A549 (cell line): ENCODE data around the gene NOL9. TPM values are rescaled to one million over a fixed set of nuclear protein-coding genes. Genes with fewer than 3 reads are reported as not detected.

Experiments
- ATAC-seq, 2 experiments: fragments of 200-7000 bp in 1 of 2; fragments of >200 bp in 1 of 2; cut with Nextera tagmentation in 1 of 2; cut with Tn5 transposase in 1 of 2; 3 replicates each; pipeline versions ENCODE4 v1.8.0 to v1.9.1; 2018 to 2020; ENCODE audit warnings: mild to moderate bottlenecking in 1 of 2, moderate library complexity in 1 of 2
- CTCF ChIA-PET: fragments of 300-600 bp; sonication (Branson Sonifier 250); formaldehyde crosslinking; extraction: SDS; loops from one replicate; lab custom pipeline; 2021; ENCODE audit warnings: antibody characterized with exemption, inconsistent platforms; lab: Yijun Ruan, JAX
- POLR2A ChIA-PET: fragments of 350-600 bp; formaldehyde crosslinking; extraction: SDS; loops from one replicate; lab custom pipeline; 2021; ENCODE audit warnings: antibody characterized with exemption, inconsistent platforms; lab: Yijun Ruan, JAX
- DNase-seq, 2 experiments: peaks; one replicate each; pipeline versions ENCODE4 v3.0.0 to v3.0.0-alpha.2; 2011 to 2016; ENCODE audit warnings: low read depth in 1 of 2, low spot score in 1 of 2
- FAIRE-seq: peaks from 2 replicates; lab custom pipeline; 2011; peaks lifted over from hg19 to GRCh38; lab: Jason Lieb, UNC
- H3K27ac ChIP-seq, 2 experiments: fragments of >200 bp; sonication (Bioruptor Twin); formaldehyde crosslinking; 3 replicates each; pipeline ENCODE4 v1.5.1; 2016 to 2017
- H3K4me1 ChIP-seq: fragments of >200 bp; sonication (Bioruptor Twin); formaldehyde crosslinking; 3 replicates; pipeline ENCODE4 v1.6.1; 2016
- H3K4me2 ChIP-seq: fragments of >200 bp; sonication (Bioruptor Twin); formaldehyde crosslinking; 3 replicates; pipeline ENCODE4 v1.6.1; 2016
- H3K4me3 ChIP-seq: fragments of >200 bp; sonication (Bioruptor Twin); formaldehyde crosslinking; 3 replicates; pipeline ENCODE4 v1.5.1; 2016
- H3K9me3 ChIP-seq: fragments of >200 bp; sonication (Bioruptor Twin); formaldehyde crosslinking; 3 replicates; pipeline ENCODE4 v1.6.1; 2016
- BCL3 ChIP-seq: fragments of >200 bp; sonication (Bioruptor Twin); formaldehyde crosslinking; IDR thresholded peaks from 3 replicates; pipeline ENCODE4 v1.6.1; 2016
- CHD2 ChIP-seq: fragments of 150-350 bp; IDR thresholded peaks from 2 replicates; pipeline ENCODE4 v1.6.1; 2014; ENCODE audit warnings: low read length; ENCODE audit not compliant: partially characterized antibody
- CHD4 ChIP-seq: fragments of 200-600 bp; sonication (generic); IDR thresholded peaks from 2 replicates; pipeline ENCODE4 v1.6.1; 2016; ENCODE audit warnings: antibody characterized with exemption, mild to moderate bottlenecking, borderline replicate concordance
- EHF ChIP-seq: fragments of 250-450 bp; sonication (Bioruptor Pico); IDR thresholded peaks from 2 replicates; pipeline ENCODE4 v1.5.0; 2020; ENCODE audit warnings: mild to moderate bottlenecking
- EHMT2 ChIP-seq: fragments of 200-600 bp; sonication (generic); IDR thresholded peaks from 2 replicates; pipeline ENCODE4 v1.6.1; 2016; ENCODE audit warnings: antibody characterized with exemption, low read depth, mild to moderate bottlenecking, moderate library complexity
- EP300 ChIP-seq, 2 experiments: fragments of >200 bp; sonication (Bioruptor Twin); formaldehyde crosslinking; IDR thresholded peaks; 2 replicates in 1 of 2; 3 replicates in 1 of 2; pipeline ENCODE4 v1.6.1; 2016 to 2017
- FOXS1 ChIP-seq: fragments of 250-450 bp; sonication (Bioruptor Pico); IDR thresholded peaks from 2 replicates; pipeline ENCODE4 v1.5.0; 2020; ENCODE audit warnings: mild to moderate bottlenecking, moderate library complexity
- HDAC2 ChIP-seq: fragments of 200-600 bp; sonication (generic); IDR thresholded peaks from 2 replicates; pipeline ENCODE4 v1.6.1; 2016
- HEYL ChIP-seq: fragments of 250-450 bp; sonication (Bioruptor Pico); IDR thresholded peaks from 2 replicates; pipeline ENCODE4 v1.8.0; 2021; ENCODE audit warnings: mild to moderate bottlenecking, moderate library complexity
- HOXA7 ChIP-seq: fragments of 250-450 bp; sonication (Bioruptor Pico); IDR thresholded peaks from 2 replicates; pipeline ENCODE4 v1.5.0; 2020; ENCODE audit warnings: mild to moderate bottlenecking, moderate library complexity
- HOXB5 ChIP-seq: fragments of 250-450 bp; sonication (Bioruptor Pico); IDR thresholded peaks from 2 replicates; pipeline ENCODE4 v1.5.0; 2020; ENCODE audit warnings: mild to moderate bottlenecking, moderate library complexity
- JUN ChIP-seq, 2 experiments: fragments of >200 bp; sonication (Bioruptor Twin); formaldehyde crosslinking; IDR thresholded peaks; 2 replicates in 1 of 2; 3 replicates in 1 of 2; pipeline ENCODE4 v1.6.1; 2016 to 2017
- JUNB ChIP-seq: fragments of >200 bp; sonication (Bioruptor Twin); formaldehyde crosslinking; IDR thresholded peaks from 2 replicates; pipeline ENCODE4 v1.6.1; 2016
- KDM5A ChIP-seq: fragments of 200-600 bp; sonication (generic); IDR thresholded peaks from 2 replicates; pipeline ENCODE4 v1.6.1; 2016; ENCODE audit warnings: antibody characterized with exemption, mild to moderate bottlenecking
- NPAS2 ChIP-seq: fragments of 250-450 bp; sonication (Bioruptor Pico); IDR thresholded peaks from 2 replicates; pipeline ENCODE4 v1.8.0; 2022; ENCODE audit warnings: mild to moderate bottlenecking, moderate library complexity, borderline replicate concordance
- PHF8 ChIP-seq: fragments of 200-600 bp; sonication (generic); IDR thresholded peaks from 2 replicates; pipeline ENCODE4 v1.6.1; 2016; ENCODE audit warnings: low read depth, mild to moderate bottlenecking, antibody characterized with exemption, moderate library complexity, borderline replicate concordance
- POLR2A ChIP-seq: IDR thresholded peaks from 2 replicates; pipeline ENCODE4 v1.6.1; 2012; ENCODE audit warnings: mild to moderate bottlenecking, low read length
- RAD21 ChIP-seq, 2 experiments: fragments of >200 bp in 1 of 2; sonication (Bioruptor Twin) in 1 of 2; formaldehyde crosslinking in 1 of 2; IDR thresholded peaks in 1 of 2; conservative IDR thresholded peaks in 1 of 2; 2 replicates in 1 of 2; 3 replicates in 1 of 2; pipeline ENCODE4 v1.6.1; 2012 to 2018; ENCODE audit warnings: inconsistent platforms in 1 of 2
- REST ChIP-seq: fragments of 200-600 bp; sonication (generic); IDR thresholded peaks from 2 replicates; pipeline ENCODE4 v1.6.1; 2016; ENCODE audit warnings: antibody characterized with exemption, mild to moderate bottlenecking, moderate library complexity
- RFX5 ChIP-seq: fragments of 450-650 bp; IDR thresholded peaks from 2 replicates; pipeline ENCODE4 v1.7.1; 2014; ENCODE audit warnings: antibody characterized with exemption, mild to moderate bottlenecking, moderate library complexity
- SREBF2 ChIP-seq: fragments of 450-650 bp; IDR thresholded peaks from 2 replicates; pipeline ENCODE4 v1.6.1; 2014; ENCODE audit warnings: mild to moderate bottlenecking, moderate library complexity
- ZC3H11A ChIP-seq: fragments of 450-650 bp; IDR thresholded peaks from 2 replicates; pipeline ENCODE4 v1.6.1; 2014; ENCODE audit warnings: antibody characterized with exemption, mild to moderate bottlenecking
- ZFP36 ChIP-seq: fragments of 450-650 bp; IDR thresholded peaks from 2 replicates; pipeline ENCODE4 v1.6.1; 2014; ENCODE audit warnings: borderline replicate concordance; ENCODE audit not compliant: partially characterized antibody
- ZNF302 ChIP-seq: fragments of 250-450 bp; sonication (Bioruptor Pico); IDR thresholded peaks from 2 replicates; pipeline ENCODE4 v1.9.0; 2021; ENCODE audit warnings: inconsistent platforms, mild to moderate bottlenecking, moderate library complexity
- WGBS: methylation state at CpG from one replicate; pipeline ENCODE4 v1.1.6; 2017; ENCODE audit errors: missing lambda C conversion rate; 5-methylcytosine and 5-hydroxymethylcytosine counted together
- polyA plus RNA-seq, 4 experiments: library from polyadenylated mRNA; depleted of rRNA in 3 of 4; stranded (reverse); fragments of >200 nt; fragmentation: RNase III in 1 of 4; extraction: RNeasy Plus Mini Kit Qiagen cat#74134 plus additional on column Dnase treatment in 1 of 4; gene quantifications; 2 replicates in 3 of 4; 3 replicates in 1 of 4; pipeline ENCODE4 v1.2.3, GENCODE V29; 2011 to 2017
- TF ChIP-seq, protein P1 (sequence below): fragments of 250-450 bp; sonication (Bioruptor Pico); IDR thresholded peaks from 2 replicates; pipeline ENCODE4 v1.5.0; 2020; ENCODE audit warnings: low read depth, mild to moderate bottlenecking, moderate library complexity
- TF ChIP-seq, protein P2 (sequence below): fragments of 250-450 bp; sonication (Bioruptor Pico); IDR thresholded peaks from 2 replicates; pipeline ENCODE4 v1.5.0; 2021; ENCODE audit warnings: mild to moderate bottlenecking, moderate library complexity, borderline replicate concordance

Gene NOL9
- polyA plus RNA-seq, 2 of the 4 experiments (the other 2 are of a cell fraction) = 4.4 to 19.3 TPM

GRCh38 chr1:6594977-6595740 lies 40.8 kb upstream of the NOL9 start:
- TF ChIP-seq PHF8 = no peak
- TF ChIP-seq, protein P1, sequence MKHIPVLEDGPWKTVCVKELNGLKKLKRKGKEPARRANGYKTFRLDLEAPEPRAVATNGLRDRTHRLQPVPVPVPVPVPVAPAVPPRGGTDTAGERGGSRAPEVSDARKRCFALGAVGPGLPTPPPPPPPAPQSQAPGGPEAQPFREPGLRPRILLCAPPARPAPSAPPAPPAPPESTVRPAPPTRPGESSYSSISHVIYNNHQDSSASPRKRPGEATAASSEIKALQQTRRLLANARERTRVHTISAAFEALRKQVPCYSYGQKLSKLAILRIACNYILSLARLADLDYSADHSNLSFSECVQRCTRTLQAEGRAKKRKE = no peak
- no peak for TF ChIP-seq POLR2A
- no peak for TF ChIP-seq CHD2
- no peak for TF ChIP-seq JUN (IDR thresholded peaks at IDR 0.05)
- TF ChIP-seq EHF (CRISPR knock-in tag) = no peak
- TF ChIP-seq ZFP36 = no peak
- no peak for TF ChIP-seq SREBF2
- no peak for TF ChIP-seq FOXS1 (CRISPR knock-in tag)
- no peak for TF ChIP-seq NPAS2 (CRISPR knock-in tag)
- TF ChIP-seq HOXA7 (CRISPR knock-in tag) = no peak
- no peak for TF ChIP-seq BCL3
- ATAC-seq = no peak
- no peak overlapping the region for H3K4me3 ChIP-seq
- FAIRE-seq = no peak
- 94% methylated on average over 11 of the region's 11 CpGs for WGBS
- no peaks in the 10 kb centered on the region for H3K9me3 ChIP-seq
- no peak for DNase-seq
- H3K4me1 ChIP-seq = peaks cover 8% of the 10 kb centered on the region; the same call in 2 of the 3 replicates
- no peak overlapping the region for H3K4me2 ChIP-seq
- ChIA-PET CTCF (interaction anchor here (1.2 to 1.7 kb wide), 2 partner anchors 11 to 41 kb away, joined by 3 to 4 read pairs; partner anchors contain the start of gene NOL9), POLR2A (no interaction called here)
- no peak overlapping the region for H3K27ac ChIP-seq

DNA sequence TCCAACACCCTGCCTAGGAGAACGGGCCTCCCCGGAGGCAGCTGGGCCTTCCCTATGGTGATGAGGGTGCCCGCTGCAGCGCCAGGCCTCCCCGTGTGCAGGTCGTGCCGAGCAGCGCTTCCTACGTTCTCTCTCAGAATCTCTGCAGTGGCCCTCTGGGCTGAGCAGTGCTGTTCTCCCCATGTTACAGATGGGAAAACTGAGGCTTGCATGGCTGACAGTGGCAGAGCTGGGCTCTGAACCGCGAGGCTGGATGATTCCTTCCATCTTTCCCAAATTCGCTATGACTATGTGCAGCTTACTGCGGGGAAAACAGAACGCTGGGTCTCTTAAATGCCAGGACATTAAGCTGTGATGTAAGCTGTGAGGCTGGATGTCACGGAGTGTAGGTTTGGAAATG lies 39.5 kb upstream of the NOL9 start:
- no peaks in the 10 kb centered on the region for H3K4me1 ChIP-seq
- POLR2A ChIA-PET = no interaction called here
- WGBS = 93% methylated on average over 11 of the region's 15 CpGs
- TF ChIP-seq CHD4 (no peak), HOXA7 (CRISPR knock-in tag) (no peak), REST (no peak), FOXS1 (CRISPR knock-in tag) (no peak), POLR2A (no peak), EHMT2 (no peak), ZNF302 (CRISPR knock-in tag) (no peak), EP300 (IDR thresholded peaks at IDR 0.05) (no peak), HEYL (CRISPR knock-in tag) (no peak), HOXB5 (no peak), RFX5 (no peak), JUNB (no peak), BCL3 (no peak), HDAC2 (no peak), KDM5A (no peak), RAD21 (conservative IDR thresholded peaks at IDR 0.05 in 1 of 2, IDR thresholded peaks at IDR 0.05 in 1 of 2) (no peak), ZFP36 (no peak), ZC3H11A (no peak), SREBF2 (no peak)
- TF ChIP-seq, protein P2, sequence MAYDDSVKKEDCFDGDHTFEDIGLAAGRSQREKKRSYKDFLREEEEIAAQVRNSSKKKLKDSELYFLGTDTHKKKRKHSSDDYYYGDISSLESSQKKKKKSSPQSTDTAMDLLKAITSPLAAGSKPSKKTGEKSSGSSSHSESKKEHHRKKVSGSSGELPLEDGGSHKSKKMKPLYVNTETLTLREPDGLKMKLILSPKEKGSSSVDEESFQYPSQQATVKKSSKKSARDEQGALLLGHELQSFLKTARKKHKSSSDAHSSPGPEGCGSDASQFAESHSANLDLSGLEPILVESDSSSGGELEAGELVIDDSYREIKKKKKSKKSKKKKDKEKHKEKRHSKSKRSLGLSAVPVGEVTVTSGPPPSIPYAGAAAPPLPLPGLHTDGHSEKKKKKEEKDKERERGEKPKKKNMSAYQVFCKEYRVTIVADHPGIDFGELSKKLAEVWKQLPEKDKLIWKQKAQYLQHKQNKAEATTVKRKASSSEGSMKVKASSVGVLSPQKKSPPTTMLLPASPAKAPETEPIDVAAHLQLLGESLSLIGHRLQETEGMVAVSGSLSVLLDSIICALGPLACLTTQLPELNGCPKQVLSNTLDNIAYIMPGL = no peak
- no peak for FAIRE-seq
- H3K9me3 ChIP-seq = no peaks in the 10 kb centered on the region
- no peak overlapping the region for H3K4me3 ChIP-seq
- no peak overlapping the region for H3K27ac ChIP-seq
- no peak overlapping the region for H3K4me2 ChIP-seq
- CTCF ChIA-PET = interaction anchor here (1.0 to 1.2 kb wide), 2 partner anchors 39 to 47 kb away, joined by 3 read pairs; partner anchors contain the start of gene NOL9
- no peak for ATAC-seq
- DNase-seq = no peak
